PC-3 (cell line): ENCODE results near the gene RTN4RL1. TPM values are rescaled to one million over a fixed set of nuclear protein-coding genes. Genes with fewer than 3 reads are reported as not detected.

Source experiments
- ATAC-seq: fragments of 200-7000 bp; cut with Tn5 transposase; 2 replicates; pipeline ENCODE4 v1.9.1; 2020; ENCODE audit warnings: mild to moderate bottlenecking, moderate library complexity
- BruUV-seq: library from RNA; stranded (reverse); fragments of 400-500 nt; replicated peaks from 2 replicates; lab custom pipeline; 2021; lab: Mats Ljungman, UMichigan
- CTCF ChIA-PET: fragments of 300-600 bp; sonication (Branson Sonifier 250); formaldehyde crosslinking; loops from one replicate; lab custom pipeline; 2022; ENCODE audit warnings: antibody characterized with exemption; lab: Charles Lee
- POLR2A ChIA-PET: fragments of 300-600 bp; sonication (Branson Sonifier 250); formaldehyde crosslinking; loops from one replicate; lab custom pipeline; 2022; ENCODE audit warnings: antibody characterized with exemption; ENCODE audit not compliant: unreplicated experiment; lab: Charles Lee
- DNase-seq: peaks from one replicate; pipeline ENCODE4 v3.0.0-alpha.2; 2015
- H2AFZ ChIP-seq: fragments of 300-600 bp; sonication (generic); 2 replicates; pipeline ENCODE4 v1.6.0; 2016; ENCODE audit warnings: antibody characterized with exemption, low read length
- H3F3A ChIP-seq: fragments of 300-600 bp; sonication (generic); one replicate; pipeline ENCODE4 v1.6.0; 2017; ENCODE audit warnings: antibody characterized with exemption, low read length, control low read depth, mild to moderate bottlenecking; ENCODE audit not compliant: unreplicated experiment
- H3K27ac ChIP-seq: fragments of 300-600 bp; sonication (generic); 2 replicates; pipeline ENCODE4 v1.5.1; 2016; ENCODE audit warnings: mild to moderate bottlenecking, low read length
- H3K27me3 ChIP-seq: fragments of 300-600 bp; sonication (generic); 2 replicates; pipeline ENCODE4 v1.6.1; 2016; ENCODE audit warnings: low read length, mixed read lengths
- H3K36me3 ChIP-seq: fragments of 300-600 bp; sonication (generic); 2 replicates; pipeline ENCODE4 v1.6.1; 2016; ENCODE audit warnings: low read depth, mixed run types, low read length, mixed read lengths
- H3K4me1 ChIP-seq: fragments of 300-600 bp; sonication (generic); 2 replicates; pipeline ENCODE4 v1.5.1; 2016; ENCODE audit warnings: low read length; ENCODE audit not compliant: insufficient read depth
- H3K4me2 ChIP-seq: fragments of 300-600 bp; sonication (generic); 2 replicates; pipeline ENCODE4 v1.6.0; 2016; ENCODE audit warnings: low read length
- H3K4me3 ChIP-seq: fragments of 300-600 bp; sonication (generic); 2 replicates; pipeline ENCODE4 v1.5.1; 2016; ENCODE audit warnings: mild to moderate bottlenecking, low read length, mixed read lengths
- H3K79me2 ChIP-seq: fragments of 300-600 bp; sonication (generic); 2 replicates; pipeline ENCODE4 v1.6.1; 2017; ENCODE audit warnings: low read length, mixed read lengths
- H3K9ac ChIP-seq: fragments of 300-600 bp; sonication (generic); 2 replicates; pipeline ENCODE4 v1.6.0; 2016; ENCODE audit warnings: mild to moderate bottlenecking, low read length
- H3K9me2 ChIP-seq: fragments of 300-600 bp; sonication (generic); replicated peaks from 2 replicates; pipeline ENCODE4 v1.6.1; 2016; ENCODE audit warnings: mixed run types, low read length, mixed read lengths
- H3K9me3 ChIP-seq: fragments of 300-600 bp; sonication (generic); 2 replicates; pipeline ENCODE4 v1.6.1; 2016; ENCODE audit warnings: low read length, mixed read lengths
- H4K20me1 ChIP-seq: fragments of 300-600 bp; sonication (generic); 2 replicates; pipeline ENCODE4 v1.6.1; 2016; ENCODE audit warnings: low read length, mixed read lengths
- EZH2 ChIP-seq: fragments of 300-600 bp; sonication (generic); IDR thresholded peaks from one replicate; pipeline ENCODE4 v1.6.1; 2017; ENCODE audit warnings: antibody characterized with exemption, mild to moderate bottlenecking, low read length; ENCODE audit not compliant: unreplicated experiment
- EZH2phosphoT487 ChIP-seq: fragments of 300-600 bp; sonication (generic); IDR thresholded peaks from 2 replicates; pipeline ENCODE4 v1.6.1; 2018; ENCODE audit warnings: mild to moderate bottlenecking, antibody characterized with exemption, low read length, borderline replicate concordance
- intact Hi-C: fragments of 100-400 bp; cut with micrococcal nuclease; formaldehyde crosslinking; loops from 2 replicates; pipeline ENCODE4 v1.9.0; 2023
- total RNA-seq: library from RNA; depleted of rRNA; stranded (reverse); fragments of >200 nt; gene quantifications from 2 replicates; pipeline ENCODE4 v1.2.3, GENCODE V29; 2014
- TF ChIP-seq, protein P1 (sequence below): fragments of 300-600 bp; sonication (generic); conservative IDR thresholded peaks from 2 replicates; pipeline ENCODE4 v1.5.1; 2017; ENCODE audit warnings: antibody characterized with exemption, low read depth, mild to moderate bottlenecking, low read length

RTN4RL1 gene
- total RNA-seq, 1 experiment from 2014 or later, result 6.9 TPM

GRCh38 chr17:2054512-2055291 lies 29.6 kb upstream of the RTN4RL1 start, which contains the start of gene HIC1:
Gene HIC1, plus strand, starts transcription at chr17:2055103. Its CDS starts 1,588 bp downstream, at chr17:2056691.
- Histone ChIP-seq H3K27ac (no peak within 1 kb of the TSS), H4K20me1 (no peaks in the 10 kb centered on the region), H3K4me1 (peaks cover 7% of the 10 kb centered on the region), H2AFZ (peak within 1 kb of the TSS; percentile 64), H3K36me3 (no peaks in the 10 kb centered on the region), H3K4me3 (peak within 1 kb of the TSS; percentile 66), H3K9ac (peak within 1 kb of the TSS; percentile 20; the same call in 1 of the 2 replicates), H3K9me2 (no peaks in the 10 kb centered on the region), H3K4me2 (peak within 1 kb of the TSS; percentile 93), H3K79me2 (no peaks in the 10 kb centered on the region), H3F3A (no peaks in the 10 kb centered on the region), H3K9me3 (no peaks in the 10 kb centered on the region), H3K27me3 (no peaks in the 10 kb centered on the region)
- intact Hi-C loops, result loop anchor here (1.0 kb wide), 1 partner anchor 190 kb away; no protein-coding TSS in a partner anchor
- ChIA-PET CTCF (interaction anchor here (0.5 to 2.4 kb wide), 8 partner anchors 14 to 207 kb away, joined by 3 to 25 read pairs (median 4); no protein-coding TSS in a partner anchor), POLR2A (no interaction called here)
- no peak for TF ChIP-seq EZH2phosphoT487
- TF ChIP-seq, protein P1, sequence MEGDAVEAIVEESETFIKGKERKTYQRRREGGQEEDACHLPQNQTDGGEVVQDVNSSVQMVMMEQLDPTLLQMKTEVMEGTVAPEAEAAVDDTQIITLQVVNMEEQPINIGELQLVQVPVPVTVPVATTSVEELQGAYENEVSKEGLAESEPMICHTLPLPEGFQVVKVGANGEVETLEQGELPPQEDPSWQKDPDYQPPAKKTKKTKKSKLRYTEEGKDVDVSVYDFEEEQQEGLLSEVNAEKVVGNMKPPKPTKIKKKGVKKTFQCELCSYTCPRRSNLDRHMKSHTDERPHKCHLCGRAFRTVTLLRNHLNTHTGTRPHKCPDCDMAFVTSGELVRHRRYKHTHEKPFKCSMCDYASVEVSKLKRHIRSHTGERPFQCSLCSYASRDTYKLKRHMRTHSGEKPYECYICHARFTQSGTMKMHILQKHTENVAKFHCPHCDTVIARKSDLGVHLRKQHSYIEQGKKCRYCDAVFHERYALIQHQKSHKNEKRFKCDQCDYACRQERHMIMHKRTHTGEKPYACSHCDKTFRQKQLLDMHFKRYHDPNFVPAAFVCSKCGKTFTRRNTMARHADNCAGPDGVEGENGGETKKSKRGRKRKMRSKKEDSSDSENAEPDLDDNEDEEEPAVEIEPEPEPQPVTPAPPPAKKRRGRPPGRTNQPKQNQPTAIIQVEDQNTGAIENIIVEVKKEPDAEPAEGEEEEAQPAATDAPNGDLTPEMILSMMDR, result peak; percentile 77
- ATAC-seq (peak; percentile 76), DNase-seq (peak; percentile 75)
- BruUV-seq, result no TSS peak

- H3K9me3 ChIP-seq, result no peaks in the 10 kb centered on the region
- BruUV-seq, result no TSS peak
- peaks cover 8% of the 10 kb centered on the region for H3K4me1 ChIP-seq
- H3K27ac ChIP-seq, result no peak overlapping the region
- intact Hi-C loops, result no loop called here
- POLR2A ChIA-PET, result no interaction called here
- no peaks in the 10 kb centered on the region for H3F3A ChIP-seq
- no peaks in the 10 kb centered on the region for H3K36me3 ChIP-seq
- TF ChIP-seq EZH2phosphoT487 (no peak), EZH2 (no peak)
- TF ChIP-seq, protein P1, result no peak
- CTCF ChIA-PET, result interaction anchor here (0.5 to 2.4 kb wide), 7 partner anchors 15 to 208 kb away, joined by 3 to 25 read pairs (median 5); no protein-coding TSS in a partner anchor
- H3K9ac ChIP-seq, result no peak overlapping the region
- no peaks in the 10 kb centered on the region for H3K79me2 ChIP-seq
- DNase-seq, result no peak
- H3K27me3 ChIP-seq, result no peaks in the 10 kb centered on the region
- H3K9me2 ChIP-seq, result no peaks in the 10 kb centered on the region
- ATAC-seq, result no peak
- H3K4me3 ChIP-seq, result peak overlapping the region; percentile 66
- no peaks in the 10 kb centered on the region for H4K20me1 ChIP-seq
- H2AFZ ChIP-seq, result peak overlapping the region; percentile 64
- H3K4me2 ChIP-seq, result peak overlapping the region; percentile 93
These were observed 29.1 kb upstream of the RTN4RL1 start for GRCh38 chr17:2054262-2054511.
